ENCODE measurements around the gene EML1. TPM values are rescaled to one million over a fixed set of nuclear protein-coding genes. Genes with fewer than 3 reads are reported as not detected.

The EML1 gene
- total and polyA plus RNA-seq, 2 of the 13 experiments (the other 11 are each of a cell fraction or from before 2014, with no cell fraction given), result 0.59 to 1.7 TPM

DNA sequence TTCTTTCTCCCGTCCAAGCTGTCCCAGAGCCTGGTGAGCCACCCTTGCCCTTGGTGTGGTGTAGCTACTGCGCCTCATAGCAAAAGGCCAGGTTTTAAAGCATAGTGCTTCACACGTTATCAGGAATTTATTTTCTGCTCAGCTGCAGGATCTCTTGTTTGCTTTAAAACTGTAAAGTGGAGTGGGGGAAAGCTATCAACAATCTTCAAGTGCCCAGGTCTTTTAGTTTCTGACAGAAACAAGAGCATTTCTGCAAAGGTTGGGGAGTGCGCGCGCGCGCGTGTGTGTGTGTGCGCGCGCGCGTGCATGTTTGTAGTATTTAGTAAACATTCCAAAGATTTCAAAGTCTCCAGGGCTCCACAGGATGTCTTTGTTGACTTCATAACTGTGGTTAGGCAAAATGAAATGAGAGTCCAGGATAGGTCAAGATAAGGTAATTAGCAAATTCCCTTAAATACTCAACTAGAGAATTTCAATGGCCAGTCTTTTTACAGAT lies 45.5 kb downstream of the EML1 start (continued):
- no peak for TF ChIP-seq GABPB1 (CRISPR knock-in tag; IDR thresholded peaks at IDR 0.05)
- TF ChIP-seq ZNF232 (CRISPR knock-in tag; IDR thresholded peaks at IDR 0.05; ENCODE audit: borderline replicate concordance), result no peak
- no peak for TF ChIP-seq FOXA1 (IDR thresholded peaks at IDR 0.05)
- TF ChIP-seq FOXA1 (CRISPR knock-in tag; IDR thresholded peaks at IDR 0.05), result 0 out of 2 replicates have a peak, but pooled peaks have one; percentile 42
- no peak for TF ChIP-seq ZNF234 (CRISPR knock-in tag; conservative IDR thresholded peaks at IDR 0.05)
- TF ChIP-seq, protein P1, sequence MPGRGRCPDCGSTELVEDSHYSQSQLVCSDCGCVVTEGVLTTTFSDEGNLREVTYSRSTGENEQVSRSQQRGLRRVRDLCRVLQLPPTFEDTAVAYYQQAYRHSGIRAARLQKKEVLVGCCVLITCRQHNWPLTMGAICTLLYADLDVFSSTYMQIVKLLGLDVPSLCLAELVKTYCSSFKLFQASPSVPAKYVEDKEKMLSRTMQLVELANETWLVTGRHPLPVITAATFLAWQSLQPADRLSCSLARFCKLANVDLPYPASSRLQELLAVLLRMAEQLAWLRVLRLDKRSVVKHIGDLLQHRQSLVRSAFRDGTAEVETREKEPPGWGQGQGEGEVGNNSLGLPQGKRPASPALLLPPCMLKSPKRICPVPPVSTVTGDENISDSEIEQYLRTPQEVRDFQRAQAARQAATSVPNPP (CRISPR knock-in tag; IDR thresholded peaks at IDR 0.05), result no peak
- no peak for TF ChIP-seq ISX (CRISPR knock-in tag; conservative IDR thresholded peaks at IDR 0.05)
- TF ChIP-seq ZBTB42 (CRISPR knock-in tag; IDR thresholded peaks at IDR 0.05), result no peak
- no peak for TF ChIP-seq SOX13 (IDR thresholded peaks at IDR 0.05)
- TF ChIP-seq SOX13 (CRISPR knock-in tag; conservative IDR thresholded peaks at IDR 0.05 in 1 of 2, IDR thresholded peaks at IDR 0.05 in 1 of 2), result peak in 1 of 2 experiments; percentile 39; a peak in 1 of 4 replicates
- no peak for TF ChIP-seq POLR2AphosphoS5 (IDR thresholded peaks at IDR 0.05; ENCODE audit: low read depth, low read length)
- TF ChIP-seq ZNF180 (CRISPR knock-in tag; IDR thresholded peaks at IDR 0.05; ENCODE audit: borderline replicate concordance, low read depth), result no peak
- peak; percentile 43; the same call in 1 of the 2 replicates for TF ChIP-seq ARID5B (CRISPR knock-in tag; IDR thresholded peaks at IDR 0.05)
- no peak for TF ChIP-seq ZNF501 (CRISPR knock-in tag; IDR thresholded peaks at IDR 0.05)
- peak; percentile 55; the same call in 1 of the 2 replicates for TF ChIP-seq EHMT2 (IDR thresholded peaks at IDR 0.05; ENCODE audit: borderline replicate concordance, low read depth, low read length)
- peak; percentile 32; the same call in 1 of the 2 replicates for TF ChIP-seq CHD4 (IDR thresholded peaks at IDR 0.05; ENCODE audit: borderline replicate concordance, low read length)
- TF ChIP-seq E2F5 (CRISPR knock-in tag; conservative IDR thresholded peaks at IDR 0.05), result no peak
- TF ChIP-seq, protein P2, sequence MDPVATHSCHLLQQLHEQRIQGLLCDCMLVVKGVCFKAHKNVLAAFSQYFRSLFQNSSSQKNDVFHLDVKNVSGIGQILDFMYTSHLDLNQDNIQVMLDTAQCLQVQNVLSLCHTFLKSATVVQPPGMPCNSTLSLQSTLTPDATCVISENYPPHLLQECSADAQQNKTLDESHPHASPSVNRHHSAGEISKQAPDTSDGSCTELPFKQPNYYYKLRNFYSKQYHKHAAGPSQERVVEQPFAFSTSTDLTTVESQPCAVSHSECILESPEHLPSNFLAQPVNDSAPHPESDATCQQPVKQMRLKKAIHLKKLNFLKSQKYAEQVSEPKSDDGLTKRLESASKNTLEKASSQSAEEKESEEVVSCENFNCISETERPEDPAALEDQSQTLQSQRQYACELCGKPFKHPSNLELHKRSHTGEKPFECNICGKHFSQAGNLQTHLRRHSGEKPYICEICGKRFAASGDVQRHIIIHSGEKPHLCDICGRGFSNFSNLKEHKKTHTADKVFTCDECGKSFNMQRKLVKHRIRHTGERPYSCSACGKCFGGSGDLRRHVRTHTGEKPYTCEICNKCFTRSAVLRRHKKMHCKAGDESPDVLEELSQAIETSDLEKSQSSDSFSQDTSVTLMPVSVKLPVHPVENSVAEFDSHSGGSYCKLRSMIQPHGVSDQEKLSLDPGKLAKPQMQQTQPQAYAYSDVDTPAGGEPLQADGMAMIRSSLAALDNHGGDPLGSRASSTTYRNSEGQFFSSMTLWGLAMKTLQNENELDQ (CRISPR knock-in tag; IDR thresholded peaks at IDR 0.05; ENCODE audit: borderline replicate concordance), result no peak
- no peak for TF ChIP-seq ZNF672 (CRISPR knock-in tag; IDR thresholded peaks at IDR 0.05)
